HG03066 (cell line): ENCODE data around the gene ITCH.
"Not testable (repeated sequence)": the region's sequence is repeated elsewhere in the genome, so short reads cannot be mapped to it uniquely, and the experiment has no call there.

ENCODE experiments used
- ATAC-seq: cut with Tn5 transposase; IDR thresholded peaks from one replicate; pipeline ENCODE4 v1.9.1; 2021; ENCODE audit warnings: low read depth; ENCODE audit not compliant: unreplicated experiment

Gene ITCH

DNA sequence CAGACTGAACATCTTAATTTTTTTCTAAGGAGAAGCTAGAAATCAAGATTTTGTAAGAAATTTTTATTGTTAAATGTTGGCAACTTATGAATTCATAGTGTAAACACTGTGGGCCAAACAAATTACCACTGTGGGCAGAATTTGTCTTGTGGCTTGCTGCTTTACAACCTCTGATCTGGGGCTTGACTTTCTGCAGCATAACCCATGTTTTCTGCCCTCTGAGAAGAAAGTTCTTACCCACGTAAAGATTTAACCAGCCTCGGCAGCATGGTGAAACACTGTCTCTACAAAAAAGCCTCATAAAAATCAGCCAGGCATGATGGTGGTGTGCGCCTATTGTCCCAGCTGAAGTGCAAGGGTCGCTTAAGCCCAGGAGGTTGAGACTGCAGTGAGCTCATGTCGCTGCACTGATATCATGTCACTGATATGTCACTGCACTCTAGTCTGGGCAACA, 12.9 kb downstream of the ITCH start:
- no peak for ATAC-seq

DNA sequence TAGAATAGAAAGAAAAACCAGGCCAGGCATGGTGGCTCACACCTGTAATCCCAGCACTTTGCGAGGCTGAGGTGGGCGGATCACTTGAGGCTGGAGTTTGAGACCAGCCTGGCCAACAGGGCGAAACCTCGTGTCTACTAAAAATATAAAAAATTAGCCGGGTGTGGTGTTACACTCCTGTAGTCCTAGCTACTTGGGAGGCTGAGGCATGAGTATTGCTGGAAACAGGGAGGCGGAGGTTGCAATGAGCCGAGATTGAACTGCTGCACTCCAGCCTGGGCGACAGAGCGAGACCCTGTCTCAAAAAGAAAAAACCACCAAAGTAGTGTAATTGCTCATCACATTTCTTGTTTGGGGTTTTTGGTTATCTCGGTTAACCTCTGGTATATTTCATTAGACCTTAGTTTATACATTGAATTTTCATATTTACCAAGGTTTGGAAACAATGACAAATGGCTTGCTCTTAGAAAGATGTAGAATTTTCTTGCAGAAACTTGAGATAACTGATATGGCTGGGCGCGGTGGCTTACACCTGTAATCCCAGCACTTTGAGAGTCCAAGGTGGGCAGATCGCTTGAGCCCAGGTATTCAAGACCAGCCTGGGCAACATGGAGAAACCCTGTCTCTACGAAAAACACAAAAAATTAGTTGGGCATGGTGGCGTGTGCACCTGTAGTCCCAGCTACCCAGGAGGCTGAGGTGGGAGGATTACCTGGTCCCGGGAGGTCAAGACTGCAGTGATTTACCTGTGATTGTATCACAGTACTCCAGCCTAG, 14.2 kb downstream of the ITCH start:
- no peak for ATAC-seq

DNA sequence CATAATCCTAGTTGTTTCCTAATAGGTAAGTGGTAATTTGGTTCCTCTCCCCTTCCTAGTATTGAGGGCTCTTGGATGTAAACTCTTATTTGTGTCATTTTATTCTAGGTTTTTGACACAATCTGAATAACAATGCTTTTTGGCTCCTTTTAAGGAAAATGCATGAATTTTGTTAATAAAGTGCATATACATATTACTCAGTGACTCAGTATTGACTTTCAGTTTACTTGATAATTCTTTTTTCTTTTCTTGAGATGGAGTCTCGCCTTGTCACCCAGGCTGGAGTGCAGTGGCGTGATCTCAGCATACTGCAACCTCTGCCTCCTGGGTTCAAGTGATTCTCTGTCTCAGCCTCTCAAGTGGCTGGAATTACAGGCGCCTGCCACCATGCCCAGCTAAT, 19.1 kb downstream of the ITCH start:
- no peak for ATAC-seq

GRCh38 chr20:34382877-34383455, 19.9 kb downstream of the ITCH start:
- ATAC-seq = not testable (repeated sequence)

GRCh38 chr20:34385464-34385863, 22.4 kb downstream of the ITCH start:
- no peak for ATAC-seq

GRCh38 chr20:34388000-34388399, 24.9 kb downstream of the ITCH start:
- no peak for ATAC-seq

- ATAC-seq = no peak
Measured at GRCh38 chr20:34388678-34389077, 25.6 kb downstream of the ITCH start.

DNA sequence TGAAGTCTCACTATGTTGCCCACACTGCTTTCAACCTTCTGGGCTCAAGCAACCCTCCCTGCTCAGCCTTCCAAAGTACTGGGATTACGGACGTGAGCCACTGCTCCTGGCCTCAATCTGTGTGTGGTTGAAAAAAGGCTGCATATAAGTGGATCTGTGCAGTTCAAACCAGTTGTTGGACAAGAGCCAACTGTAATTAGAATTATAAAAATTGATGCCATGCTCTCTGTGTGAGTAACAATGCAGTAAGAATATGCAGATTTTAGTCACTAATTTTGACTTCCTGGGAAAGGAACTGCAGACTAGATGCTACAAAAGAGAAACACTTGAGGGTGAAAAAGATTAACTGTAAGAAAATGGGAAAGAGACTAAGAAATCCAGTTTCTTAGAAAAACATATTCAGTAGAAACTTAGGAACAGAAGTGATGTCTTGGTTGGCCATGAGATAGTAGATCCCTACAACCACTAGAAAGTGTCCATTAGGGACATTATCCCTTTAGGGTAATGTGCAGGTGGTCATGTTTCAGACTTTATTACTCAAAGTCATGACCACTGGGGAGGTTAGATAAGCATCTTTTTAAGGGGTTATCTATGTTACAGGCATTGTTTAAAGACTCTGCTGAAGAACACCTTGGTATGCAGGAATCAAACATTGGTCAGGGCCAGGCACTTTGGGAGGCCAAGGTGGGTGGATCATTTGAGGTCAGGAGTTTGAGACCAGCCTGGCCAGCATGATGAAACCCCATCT, 26.3 kb downstream of the ITCH start:
- no peak for ATAC-seq

DNA sequence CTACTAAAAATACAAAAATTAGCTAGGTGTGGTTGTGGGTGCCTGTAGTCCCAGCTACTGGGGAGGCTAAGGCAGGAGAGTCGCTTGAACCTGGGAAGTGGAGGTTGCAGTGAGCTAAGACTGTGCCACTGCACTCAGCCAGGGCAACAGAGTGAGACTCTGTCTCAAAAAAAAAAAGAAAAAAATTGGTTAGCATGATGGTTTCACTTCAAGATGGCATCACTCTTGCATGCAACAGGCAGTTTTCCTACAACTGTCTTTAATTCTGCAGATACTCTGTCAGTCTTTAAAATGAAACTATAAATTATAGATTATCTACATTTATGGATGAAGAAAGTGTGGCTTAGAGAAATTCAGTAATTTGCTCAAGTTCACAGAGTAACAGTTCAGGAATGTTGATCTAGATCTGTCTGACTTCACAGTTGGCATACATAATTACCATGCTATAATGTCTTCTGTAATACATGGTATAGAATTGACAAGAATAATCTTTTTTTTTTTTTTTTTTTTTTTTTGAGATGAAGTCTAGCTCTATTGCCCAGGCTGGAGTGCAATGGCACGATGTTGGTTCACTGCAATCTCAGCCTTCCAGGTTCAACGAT, 27.0 kb downstream of the ITCH start:
- ATAC-seq = no peak

- no peak for ATAC-seq
Measured at GRCh38 chr20:34396408-34396807, 33.3 kb downstream of the ITCH start.

GRCh38 chr20:34397096-34397495, 34.0 kb downstream of the ITCH start:
- no peak for ATAC-seq

DNA sequence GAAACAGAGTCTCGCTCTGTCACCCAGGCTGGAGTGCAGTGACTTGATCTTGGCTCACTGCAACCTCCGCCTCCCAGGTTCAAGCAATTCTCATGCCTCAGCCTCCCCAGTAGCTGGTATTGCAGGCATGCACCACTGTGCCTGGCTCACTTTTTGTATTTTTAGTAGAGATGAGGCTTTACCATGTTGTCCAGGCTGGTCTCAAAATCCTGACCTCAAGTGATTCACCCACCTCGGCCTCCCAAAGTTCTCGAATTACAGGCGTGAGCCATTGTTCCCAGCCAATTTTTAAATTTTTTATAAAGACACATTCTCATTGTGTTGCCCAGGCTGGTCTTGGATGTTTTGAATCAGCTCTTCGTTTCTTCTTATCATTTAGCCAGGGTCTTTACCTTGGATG, 37.7 kb downstream of the ITCH start:
- ATAC-seq = not testable (repeated sequence)

GRCh38 chr20:34401741-34402455, 38.8 kb downstream of the ITCH start:
- no peak for ATAC-seq

- no peak for ATAC-seq
Measured at GRCh38 chr20:34402461-34402860, 39.4 kb downstream of the ITCH start.

DNA sequence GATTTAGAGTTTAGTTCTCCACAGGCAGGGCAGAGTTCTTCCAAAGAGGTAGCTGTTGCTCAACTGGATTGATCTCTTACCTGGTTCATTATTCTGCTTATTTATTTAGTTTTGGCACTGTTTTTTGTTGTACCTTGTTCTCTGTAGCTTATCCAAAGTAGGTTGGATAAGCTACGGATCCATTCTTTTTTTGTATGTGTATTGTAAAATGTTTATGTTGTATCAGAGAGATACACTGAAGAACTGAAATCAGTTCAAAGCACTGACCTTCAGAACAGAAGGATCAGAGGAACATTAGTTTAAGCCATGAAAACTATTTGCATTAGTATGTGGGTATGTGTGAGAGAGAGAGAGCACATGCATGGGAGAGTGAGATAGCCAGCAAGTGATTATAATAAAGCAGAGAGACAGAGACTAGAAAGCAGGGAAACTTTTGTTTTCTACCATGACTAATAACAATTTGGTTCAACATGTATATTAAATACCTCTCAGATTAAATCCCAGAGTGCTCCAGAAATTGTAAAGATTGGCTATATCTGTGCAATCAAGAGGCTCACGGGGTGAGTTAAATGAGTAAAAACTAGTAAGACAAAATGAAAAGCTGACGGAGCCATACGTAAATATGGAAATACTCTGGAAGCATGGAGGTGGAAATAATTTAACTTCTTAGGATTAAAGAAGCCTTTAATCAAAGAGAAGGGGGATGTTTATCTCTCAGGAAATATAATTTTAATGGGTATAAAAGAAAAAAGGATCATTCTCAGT, 40.2 kb downstream of the ITCH start:
- no peak for ATAC-seq

GRCh38 chr20:34403908-34404307, 40.8 kb downstream of the ITCH start:
- peak; percentile 68 for ATAC-seq

DNA sequence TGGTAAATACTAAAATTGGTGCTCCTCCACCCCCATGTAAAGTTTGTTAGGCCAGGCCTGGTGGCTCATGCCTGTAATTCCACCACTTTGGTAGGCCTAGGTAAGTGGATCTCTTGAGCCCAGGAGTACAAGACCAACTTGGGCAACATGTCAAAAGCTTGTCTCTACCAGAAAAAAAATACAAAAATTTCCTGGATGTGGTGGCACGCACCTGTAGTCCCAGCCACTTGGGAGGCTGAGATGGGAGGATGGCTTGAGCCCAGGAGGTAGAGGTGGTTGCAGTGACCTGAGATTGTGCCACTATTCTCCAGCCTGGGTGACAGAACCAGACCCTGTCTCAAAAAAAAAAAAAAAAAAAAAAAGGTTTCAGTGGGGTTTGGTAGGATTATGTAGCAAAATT, 41.7 kb downstream of the ITCH start:
- ATAC-seq = no peak

DNA sequence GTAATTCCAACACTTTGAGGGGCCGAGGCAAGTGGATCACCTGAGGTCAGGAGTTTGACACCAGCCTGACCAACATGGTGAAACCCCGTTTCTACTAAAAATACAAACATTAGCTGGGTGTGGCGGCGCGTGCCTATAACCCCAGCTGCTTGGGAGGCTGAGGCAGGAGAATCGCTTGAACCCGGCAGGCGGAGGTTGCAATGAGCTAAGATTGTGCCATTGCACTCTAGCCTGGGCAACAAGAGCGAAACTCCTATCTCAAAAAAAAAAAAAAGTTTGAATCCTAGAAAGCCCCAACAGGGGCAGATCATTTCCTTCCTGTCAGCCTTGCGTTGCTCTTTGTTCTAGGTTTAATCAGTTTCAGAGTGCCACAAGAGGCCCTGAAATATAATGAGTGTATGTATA, 42.2 kb downstream of the ITCH start:
- not testable (repeated sequence) for ATAC-seq

GRCh38 chr20:34405942-34406341, 42.9 kb downstream of the ITCH start:
- not testable (repeated sequence) for ATAC-seq

DNA sequence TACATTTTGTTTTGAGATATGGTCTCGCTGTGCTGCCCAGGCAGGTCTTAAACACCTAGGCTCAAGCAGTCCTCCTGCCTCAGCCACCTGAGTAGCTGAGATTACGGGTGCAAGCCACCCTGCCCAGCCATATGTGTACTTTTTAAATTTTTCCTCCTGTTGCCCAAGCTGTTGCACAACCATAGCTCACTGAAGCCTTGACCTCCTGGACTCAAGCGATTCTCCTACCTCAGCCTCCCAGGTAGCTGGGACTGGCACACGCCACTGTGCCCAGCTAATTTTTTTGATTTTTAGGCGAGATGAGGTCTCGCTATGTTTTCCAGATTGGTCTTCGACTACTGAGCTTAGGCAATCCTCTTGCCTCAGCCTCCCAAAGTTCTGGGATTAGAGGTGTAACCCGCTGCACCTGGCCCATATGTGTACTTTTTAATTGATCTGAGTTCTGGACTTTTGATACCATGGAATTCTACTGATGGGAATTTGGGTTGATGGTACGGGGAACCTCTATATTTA, 44.9 kb downstream of the ITCH start:
- ATAC-seq = no peak
